ENCODE results near the gene CYBA.

Gene CYBA

GRCh38 chr16:88647178-88648070, 3.4 kb downstream of the CYBA start:
- no peak overlapping the region for H3K27ac ChIP-seq
- no peak for TF ChIP-seq CTCF (IDR thresholded peaks at IDR 0.05)
- no peak for TF ChIP-seq ZFX (IDR thresholded peaks at IDR 0.05; ENCODE audit: borderline replicate concordance)

- no peak for TF ChIP-seq ZFX (IDR thresholded peaks at IDR 0.05; ENCODE audit: borderline replicate concordance)
- H3K27ac ChIP-seq = no peak overlapping the region
These were observed 4.4 kb downstream of the CYBA start for GRCh38 chr16:88646345-88647034.

GRCh38 chr16:88645941-88646340, 4.9 kb downstream of the CYBA start:
- H3K27ac ChIP-seq = no peak overlapping the region
- TF ChIP-seq CTCF (IDR thresholded peaks at IDR 0.05) = no peak
- TF ChIP-seq ZFX (IDR thresholded peaks at IDR 0.05; ENCODE audit: borderline replicate concordance) = no peak

GRCh38 chr16:88645455-88645854, 5.4 kb downstream of the CYBA start:
- no peak overlapping the region for H3K27ac ChIP-seq
- TF ChIP-seq CTCF (IDR thresholded peaks at IDR 0.05) = no peak

- no peak overlapping the region for H3K27ac ChIP-seq
- TF ChIP-seq CTCF (IDR thresholded peaks at IDR 0.05) = no peak
- no peak for TF ChIP-seq ZFX (IDR thresholded peaks at IDR 0.05; ENCODE audit: borderline replicate concordance)
These were observed 7.3 kb downstream of the CYBA start for GRCh38 chr16:88643644-88643932.

GRCh38 chr16:88642881-88643643, 7.8 kb downstream of the CYBA start:
- no peak overlapping the region for H3K27ac ChIP-seq
- TF ChIP-seq CTCF (IDR thresholded peaks at IDR 0.05) (no peak), ZFX (IDR thresholded peaks at IDR 0.05; ENCODE audit: borderline replicate concordance) (no peak)

GRCh38 chr16:88640498-88641247, 10.2 kb downstream of the CYBA start:
- no peak for TF ChIP-seq ZFX (IDR thresholded peaks at IDR 0.05; ENCODE audit: borderline replicate concordance)
- no peak for TF ChIP-seq CTCF (IDR thresholded peaks at IDR 0.05)
- no peak overlapping the region for H3K27ac ChIP-seq
